GM12892 (cell line): ENCODE results near the gene FGF12.

Experiments
- POLR2A ChIP-seq: IDR thresholded peaks from 2 replicates; pipeline ENCODE4 v1.6.1; 2011; ENCODE audit warnings: low read depth, low read length, control low read depth
- POLR2AphosphoS5 ChIP-seq: IDR thresholded peaks from 2 replicates; pipeline ENCODE4 v1.6.1; 2011; ENCODE audit warnings: low read depth, low read length, control low read depth
- TAF1 ChIP-seq: IDR thresholded peaks from 2 replicates; pipeline ENCODE4 v1.6.1; 2011; ENCODE audit warnings: low read depth, mild to moderate bottlenecking, control low read depth, low read length, borderline replicate concordance

- TF ChIP-seq POLR2AphosphoS5 = no peak
- TF ChIP-seq POLR2A = no peak
- TF ChIP-seq TAF1 = no peak
Observed at GRCh38 chr3:192130534-192131132, 596.7 kb downstream of the FGF12 start.
